IPS-18c (cell line): Measurements from ENCODE around the gene MRPL23.
"Not testable (repeated sequence)": the region's sequence is repeated elsewhere in the genome, so short reads cannot be mapped to it uniquely, and the experiment has no call there.

Source experiments
- H3K4me3 ChIP-seq: 2 replicates; pipeline ENCODE4 v1.7.0; 2013; ENCODE audit warnings: low read depth, mild to moderate bottlenecking, low read length, moderate library complexity; ENCODE audit not compliant: insufficient read depth
- H3K9me3 ChIP-seq: one replicate; pipeline ENCODE4 v1.6.1; 2013; ENCODE audit warnings: mild to moderate bottlenecking, low read length, moderate library complexity; ENCODE audit not compliant: control insufficient read depth, insufficient read depth

The MRPL23 gene

DNA sequence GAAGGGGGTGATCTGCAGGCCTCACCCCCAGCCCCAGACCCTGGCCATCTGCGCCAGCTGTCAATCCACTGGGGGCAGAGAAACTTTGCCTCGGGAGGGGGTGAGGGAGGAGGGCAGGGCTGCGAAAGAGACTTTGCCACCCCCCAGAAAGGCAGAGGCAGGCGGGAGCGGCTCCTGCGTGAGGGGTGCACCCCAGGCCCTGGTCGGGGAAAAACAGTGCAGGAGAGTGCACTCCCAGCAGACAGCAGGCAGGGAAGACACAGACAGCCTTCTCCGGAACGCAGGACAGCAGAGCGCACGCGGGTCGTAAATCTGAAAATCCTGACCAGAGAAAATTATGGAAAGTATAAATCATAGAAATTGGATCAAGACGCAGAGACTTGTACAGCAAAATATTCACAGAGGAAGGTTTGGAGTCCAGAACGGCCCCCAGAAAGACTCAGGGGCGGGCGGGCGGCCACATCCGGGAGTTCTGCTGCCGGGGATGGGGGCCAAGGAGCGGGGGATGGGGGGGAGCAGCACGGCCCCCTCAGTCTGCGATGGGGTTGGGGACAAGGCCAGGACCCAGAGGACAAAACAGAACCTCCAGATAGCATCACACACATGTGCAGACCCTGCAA is 8.0 kb upstream of the MRPL23 start:
- H3K4me3 ChIP-seq, result no peak overlapping the region
- H3K9me3 ChIP-seq, result no peaks in the 10 kb centered on the region

- not testable (repeated sequence) for H3K4me3 ChIP-seq, H3K9me3 ChIP-seq
Measured at GRCh38 chr11:1939788-1940187, 7.3 kb upstream of the MRPL23 start.

GRCh38 chr11:1942558-1943260 is 4.4 kb upstream of the MRPL23 start:
- no peaks in the 10 kb centered on the region for H3K9me3 ChIP-seq

DNA sequence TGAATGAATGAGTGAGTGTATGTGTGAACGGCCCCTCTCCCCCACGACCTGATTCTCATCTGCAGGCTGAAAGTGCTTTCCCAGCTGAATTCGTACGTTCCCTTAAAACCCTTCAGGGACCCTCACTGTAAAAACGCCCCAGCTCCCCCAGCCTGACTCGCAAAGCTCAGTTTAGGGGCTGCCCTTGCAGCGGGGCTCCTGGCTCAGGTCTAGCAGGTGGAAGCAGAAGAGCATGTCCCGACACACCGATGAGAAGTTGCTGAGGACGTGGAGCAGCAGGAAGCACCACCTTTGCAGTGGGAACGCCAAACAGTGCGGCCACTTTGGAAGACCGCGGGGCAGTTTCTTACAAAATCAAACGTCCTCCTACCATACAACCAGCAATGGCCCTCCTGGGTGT is 3.6 kb upstream of the MRPL23 start:
- H3K9me3 ChIP-seq, result no peaks in the 10 kb centered on the region
- H3K4me3 ChIP-seq, result no peak overlapping the region

More at GRCh38 chr11:1942558-1943260, 4.4 kb upstream of the MRPL23 start:
- H3K4me3 ChIP-seq, result no peak overlapping the region

DNA sequence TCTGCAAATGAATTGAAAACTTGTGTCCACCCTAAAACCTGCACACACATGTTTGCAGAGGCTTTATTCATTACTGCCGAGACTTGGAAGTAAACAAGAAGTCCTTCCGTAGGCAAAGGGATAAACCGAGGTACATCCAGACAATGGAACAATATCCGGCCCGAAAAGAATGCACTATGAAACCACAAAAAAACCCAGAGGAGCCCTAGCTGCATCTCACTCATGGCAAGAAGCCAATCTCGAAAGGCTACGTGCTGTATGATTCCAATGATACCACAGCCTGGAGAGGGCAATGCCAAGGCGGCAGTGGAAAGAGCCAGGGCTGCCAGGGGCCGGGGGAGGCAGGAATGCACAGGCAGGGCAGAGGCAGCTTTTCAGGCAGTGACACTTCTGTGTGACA is 3.2 kb upstream of the MRPL23 start:
- Histone ChIP-seq H3K9me3 (no peaks in the 10 kb centered on the region), H3K4me3 (no peak overlapping the region)

GRCh38 chr11:1947592-1948237 is 583 bp downstream of the MRPL23 start:
- Histone ChIP-seq H3K4me3 (no peak overlapping the region), H3K9me3 (no peaks in the 10 kb centered on the region)

GRCh38 chr11:1948389-1948788 is 1.3 kb downstream of the MRPL23 start:
- Histone ChIP-seq H3K9me3 (no peaks in the 10 kb centered on the region), H3K4me3 (no peak overlapping the region)

DNA sequence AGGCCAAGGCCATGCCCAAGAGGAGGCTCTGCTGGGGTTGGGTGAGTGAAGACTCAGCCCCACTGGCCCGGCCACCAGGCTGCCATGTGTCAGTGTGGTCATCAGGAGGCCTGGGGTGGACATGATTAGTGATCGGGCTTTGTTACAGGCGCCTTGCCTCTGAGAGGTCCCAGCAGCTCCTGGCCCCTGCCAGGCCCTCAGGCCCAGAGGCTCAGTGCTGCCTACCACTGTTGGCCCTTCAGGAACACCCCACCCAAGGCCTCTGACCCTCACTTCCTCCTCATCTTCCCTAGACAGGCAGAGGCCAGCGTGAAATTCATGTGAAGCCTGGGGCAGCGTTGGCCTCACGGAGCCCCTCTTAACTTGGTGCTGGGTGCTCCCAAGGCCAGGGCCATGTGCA is 2.2 kb downstream of the MRPL23 start:
- no peak overlapping the region for H3K4me3 ChIP-seq
- H3K9me3 ChIP-seq, result no peaks in the 10 kb centered on the region

- H3K9me3 ChIP-seq, result no peaks in the 10 kb centered on the region
- H3K4me3 ChIP-seq, result no peak overlapping the region
Measured at GRCh38 chr11:1949922-1950321, 2.8 kb downstream of the MRPL23 start.

DNA sequence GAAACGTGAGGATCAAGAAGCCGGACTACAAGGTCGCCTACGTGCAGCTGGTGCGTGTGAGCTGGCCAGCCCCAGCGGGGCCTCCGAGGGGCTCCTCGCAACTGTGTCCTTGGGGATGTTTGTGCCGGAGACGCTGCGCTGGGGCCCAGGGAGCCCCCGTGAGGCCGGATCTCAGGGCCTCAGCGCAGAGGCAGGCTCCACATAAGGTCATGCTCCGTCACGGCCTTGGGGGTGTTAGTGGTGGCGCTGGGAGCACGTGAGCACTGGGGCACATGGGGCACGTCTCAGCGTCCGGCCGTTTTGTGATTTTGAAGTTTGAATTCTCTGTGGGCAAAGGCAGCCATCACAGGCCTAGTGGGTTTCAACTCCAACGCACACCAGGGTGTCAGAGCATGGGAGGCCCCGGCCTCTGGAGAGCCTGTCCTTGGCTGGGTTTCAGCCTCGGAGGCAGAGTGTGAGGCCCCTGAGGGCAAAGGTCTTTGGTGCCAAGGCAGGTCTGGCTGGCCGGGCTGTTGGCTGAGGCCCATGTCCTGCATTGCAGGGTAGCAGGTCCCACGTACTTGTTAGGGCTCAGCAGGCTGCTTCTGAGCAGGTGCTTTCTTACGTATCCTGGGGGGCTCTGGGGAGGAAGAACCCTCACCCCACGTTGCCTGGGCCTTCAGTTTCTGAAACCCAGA is 5.8 kb downstream of the MRPL23 start:
- H3K4me3 ChIP-seq, result no peak overlapping the region
- no peaks in the 10 kb centered on the region for H3K9me3 ChIP-seq

DNA sequence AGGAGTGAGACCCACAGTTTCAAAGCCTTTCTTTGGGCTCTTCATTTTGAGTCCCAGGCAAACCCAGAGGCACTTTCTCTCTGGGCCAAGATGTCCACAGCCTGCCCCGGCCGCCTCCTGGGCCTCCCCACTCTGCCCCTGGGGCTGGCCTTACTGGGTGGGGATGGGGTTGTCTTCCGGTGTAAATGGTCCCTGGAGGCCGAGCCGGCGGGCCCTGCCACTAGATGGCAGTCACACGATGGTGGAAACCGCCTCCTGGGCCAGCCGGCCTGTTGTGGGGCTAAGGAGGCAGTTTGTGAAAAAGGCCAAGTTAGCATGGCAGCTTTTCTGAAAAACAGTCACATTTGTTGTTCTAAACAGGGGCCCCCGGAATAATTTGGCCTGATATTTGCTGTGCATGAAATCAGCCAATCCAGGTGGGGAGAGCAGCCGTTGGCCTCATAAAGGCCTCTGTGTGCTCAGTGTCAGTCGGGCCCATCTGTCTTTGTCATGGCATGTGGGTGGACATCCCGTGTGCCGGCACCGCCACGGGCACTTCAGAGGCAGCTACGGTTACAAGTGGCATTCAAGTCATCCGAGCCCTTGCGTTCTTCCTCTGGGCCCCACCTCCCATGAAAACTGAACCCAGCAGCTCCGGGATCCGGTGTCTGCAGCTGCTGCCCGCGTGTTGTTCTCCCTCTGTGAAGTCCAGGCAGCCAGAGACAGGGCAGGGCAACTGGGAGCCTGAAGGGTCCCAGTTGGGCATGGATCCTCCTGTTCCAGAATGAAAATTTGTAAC is 6.5 kb downstream of the MRPL23 start:
- Histone ChIP-seq H3K4me3 (no peak overlapping the region), H3K9me3 (no peaks in the 10 kb centered on the region)

DNA sequence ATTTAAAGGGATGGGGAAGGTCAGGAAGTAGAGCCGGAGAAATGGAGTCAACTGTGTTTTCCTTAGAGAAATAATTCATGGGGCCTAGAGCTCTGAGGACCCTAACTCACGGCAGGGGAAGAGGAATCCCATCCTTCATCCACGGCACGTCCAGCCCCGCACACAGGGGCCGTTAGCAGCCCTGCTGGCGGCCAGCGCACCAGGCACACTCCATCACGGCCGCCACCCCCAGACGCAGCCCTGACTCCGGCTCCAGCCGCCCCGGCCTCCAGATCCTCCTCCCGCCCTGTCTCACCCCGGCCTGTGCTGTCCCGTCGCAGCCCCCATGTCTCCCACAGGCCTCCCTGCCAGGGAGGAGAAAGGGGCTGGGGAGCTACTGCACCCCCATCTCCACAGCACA is 11.2 kb downstream of the MRPL23 start:
- Histone ChIP-seq H3K4me3 (no peak overlapping the region), H3K9me3 (no peaks in the 10 kb centered on the region)

- H3K4me3 ChIP-seq, result no peak overlapping the region
- no peaks in the 10 kb centered on the region for H3K9me3 ChIP-seq
Measured at GRCh38 chr11:1959786-1960185, 12.7 kb downstream of the MRPL23 start.

DNA sequence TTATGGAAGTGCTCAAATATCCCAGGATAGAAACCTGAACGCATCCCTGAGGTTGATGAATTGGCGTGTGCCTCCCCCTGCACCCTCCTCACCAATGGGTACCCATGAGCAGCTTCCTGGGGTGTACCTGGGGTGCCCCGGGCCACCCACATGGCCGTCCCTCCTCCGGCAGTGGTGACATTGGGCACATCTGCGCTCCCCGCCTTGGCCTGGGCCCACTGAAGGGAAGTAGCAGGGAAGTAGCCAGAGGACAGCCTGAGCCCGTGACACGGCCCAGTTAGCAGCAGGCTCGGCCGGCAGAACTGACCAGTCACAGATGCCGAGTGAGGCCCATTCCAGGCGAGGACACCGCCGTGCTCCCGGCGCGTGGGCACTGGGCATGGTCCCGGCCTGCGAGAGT is 16.7 kb downstream of the MRPL23 start:
- Histone ChIP-seq H3K9me3 (no peaks in the 10 kb centered on the region), H3K4me3 (no peak overlapping the region)

- H3K4me3 ChIP-seq, result no peak overlapping the region
- H3K9me3 ChIP-seq, result no peaks in the 10 kb centered on the region
Measured at GRCh38 chr11:1964348-1964747, 17.2 kb downstream of the MRPL23 start.

- Histone ChIP-seq H3K4me3 (no peak overlapping the region), H3K9me3 (no peaks in the 10 kb centered on the region)
Measured at GRCh38 chr11:1964955-1965354, 17.8 kb downstream of the MRPL23 start.

DNA sequence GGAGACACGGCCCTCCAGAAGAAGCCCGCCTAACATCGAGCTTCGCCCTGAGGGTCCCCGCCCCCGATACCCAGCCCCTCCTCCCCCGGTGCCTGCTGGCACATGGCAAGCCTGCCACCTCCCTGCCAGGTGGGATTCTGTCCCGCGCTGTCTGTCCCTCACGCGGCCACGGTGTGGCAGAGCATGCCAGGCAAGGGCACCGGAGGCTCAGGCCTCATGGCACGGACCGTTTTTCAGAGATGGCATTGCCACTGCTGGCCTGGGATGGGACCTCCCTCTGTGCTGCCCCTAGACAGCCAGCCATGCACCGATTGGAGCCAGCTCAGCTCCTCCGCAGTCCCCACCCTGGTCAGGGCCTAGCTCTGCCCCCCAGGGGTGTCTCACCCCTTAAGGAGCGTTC is 19.4 kb downstream of the MRPL23 start:
- Histone ChIP-seq H3K4me3 (no peak overlapping the region), H3K9me3 (no peaks in the 10 kb centered on the region)
